Right lobe of liver (tissue), 4 donors: ENCODE data around the gene ANXA2.

Experiments used
- CTCF ChIP-seq, 4 donors: fragments of 200-600 bp in 3 of 4; fragments of 450-650 bp in 1 of 4; IDR thresholded peaks; one replicate each; pipeline versions ENCODE4 v1.5.1 to v1.8.0; 2016 to 2022; ENCODE audit warnings: antibody characterized with exemption in 4 of 4, mild to moderate bottlenecking in 2 of 4
- POLR2A ChIP-seq: fragments of 450-650 bp; IDR thresholded peaks from one replicate; pipeline ENCODE4 v1.6.1; 2017; ENCODE audit warnings: antibody characterized with exemption, mild to moderate bottlenecking
- donor health status: DM: no; HTN: no; CAD: no.
- donor health status: DM: no; HTN: no; CAD: no.
- donor health status: DM: no; HTN: yes; CAD: no.

- TF ChIP-seq CTCF (IDR thresholded peaks at IDR 0.05), result no peak
- TF ChIP-seq POLR2A, result no peak
These were observed 44.4 kb upstream of the ANXA2 start for GRCh38 chr15:60442031-60442650.
